K562 (cell line): ENCODE results near the gene PRKAR2B. TPM values are rescaled to one million over a fixed set of nuclear protein-coding genes. Genes with fewer than 3 reads are reported as not detected.

Experiments used
- ASH1L ChIP-seq: fragments of 450-650 bp; IDR thresholded peaks from 2 replicates; pipeline ENCODE4 v1.6.1; 2018; ENCODE audit warnings: borderline replicate concordance, mild to moderate bottlenecking, low read depth; ENCODE audit not compliant: partially characterized antibody
- CHD1 ChIP-seq: fragments of 200-600 bp; sonication (generic); IDR thresholded peaks from one replicate; pipeline ENCODE4 v1.6.1; 2012; ENCODE audit warnings: mild to moderate bottlenecking, moderate library complexity, low read length, inconsistent platforms
- CHD2 ChIP-seq: IDR thresholded peaks from 2 replicates; pipeline ENCODE4 v1.6.1; 2011; ENCODE audit warnings: low read depth, low read length
- EP400 ChIP-seq: fragments of 450-650 bp; IDR thresholded peaks from 2 replicates; pipeline ENCODE4 v1.6.1; 2017; ENCODE audit warnings: antibody characterized with exemption, mild to moderate bottlenecking, moderate library complexity
- HDAC1 ChIP-seq, 2 experiments: fragments of 450-650 bp; IDR thresholded peaks; 2 replicates each; pipeline ENCODE4 v1.6.1; 2016 to 2017; ENCODE audit warnings: inconsistent platforms in 1 of 2, mild to moderate bottlenecking in 1 of 2, moderate library complexity in 1 of 2
- HNRNPL ChIP-seq: fragments of 200-400 bp; formaldehyde crosslinking; IDR thresholded peaks from 2 replicates; pipeline ENCODE4 v1.6.1; 2017; ENCODE audit warnings: low read depth, mild to moderate bottlenecking, low read length
- JUNB ChIP-seq: fragments of 450-650 bp; formaldehyde crosslinking; conservative IDR thresholded peaks from 2 replicates; pipeline ENCODE4 v1.4.0; 2020; ENCODE audit warnings: mild to moderate bottlenecking
- MEF2D ChIP-seq: conservative IDR thresholded peaks from 2 replicates; pipeline ENCODE4 v1.6.1; 2016; ENCODE audit warnings: low read depth, missing genetic modification characterization, missing compliant biosample characterization
- NCOR1 ChIP-seq: fragments of 450-650 bp; IDR thresholded peaks from 2 replicates; pipeline ENCODE4 v1.6.1; 2016; ENCODE audit warnings: mild to moderate bottlenecking, moderate library complexity
- OTX1 ChIP-seq: fragments of 450-650 bp; formaldehyde crosslinking; IDR thresholded peaks from 2 replicates; pipeline ENCODE4 v1.4.0; 2022; ENCODE audit warnings: mild to moderate bottlenecking
- PML ChIP-seq: IDR thresholded peaks from 2 replicates; pipeline ENCODE4 v1.6.1; 2012; ENCODE audit warnings: low read length, inconsistent platforms
- PRMT5 ChIP-seq: sonication (generic); formaldehyde crosslinking; IDR thresholded peaks from 2 replicates; pipeline ENCODE4 v1.5.0; 2020; ENCODE audit warnings: missing genetic modification reagents
- RBM39 ChIP-seq: fragments of 200-400 bp; formaldehyde crosslinking; optimal IDR thresholded peaks from 2 replicates; pipeline ENCODE3; 2018; ENCODE audit warnings: low read depth, low read length
- XRCC5 ChIP-seq: fragments of 200-400 bp; formaldehyde crosslinking; IDR thresholded peaks from 2 replicates; pipeline ENCODE4 v1.6.1; 2017; ENCODE audit warnings: low read depth, mild to moderate bottlenecking, low read length
- ZNF143 ChIP-seq: sonication (generic); formaldehyde crosslinking; IDR thresholded peaks from 2 replicates; pipeline ENCODE4 v1.9.0; 2022; ENCODE audit warnings: mild to moderate bottlenecking, missing genetic modification reagents
- ZNF707 ChIP-seq: fragments of 250-450 bp; sonication (Bioruptor Pico); conservative IDR thresholded peaks from 2 replicates; pipeline ENCODE4 v1.8.0; 2022; ENCODE audit warnings: inconsistent platforms, mild to moderate bottlenecking, moderate library complexity
- polyA plus RNA-seq, 8 experiments: library from polyadenylated mRNA; depleted of rRNA in 4 of 8; stranded (reverse) in 5 of 8; unstranded in 3 of 8; fragments of >200 nt; fragmentation: Nextera tagmentation in 2 of 8; fragmentation: Illumina TruSeq in 1 of 8; extraction: Ambion mirVana in 2 of 8; extraction: Trizol in 1 of 8; gene quantifications; 2 replicates each; pipeline versions ENCODE4 v1.2.1 to v1.2.3, GENCODE V29; 2011 to 2014; ENCODE audit warnings: inconsistent platforms in 1 of 8, missing spikeins in 1 of 8
- total RNA-seq, 7 experiments: library from RNA; depleted of rRNA in 6 of 7; stranded (reverse); fragments of >200 nt in 6 of 7; fragmentation: Illumina TruSeq in 2 of 7; extraction: Trizol in 2 of 7; gene quantifications; 2 replicates each; pipeline versions ENCODE4 v1.2.1 to v1.2.3, GENCODE V29; 2011 to 2021; ENCODE audit warnings: low replicate concordance in 1 of 7
- TF ChIP-seq, protein P1 (sequence below): fragments of 200-800 bp; sonication (Bioruptor generic); IDR thresholded peaks from 2 replicates; pipeline ENCODE4 v1.6.1; 2016; ENCODE audit warnings: missing genetic modification characterization, missing compliant biosample characterization
- TF ChIP-seq, protein P2 (sequence below), 3 experiments: fragments of 200-800 bp in 1 of 3; fragments of 250-450 bp in 1 of 3; fragments of 450-650 bp in 1 of 3; sonication (Bioruptor Pico) in 1 of 3; sonication (Bioruptor generic) in 1 of 3; formaldehyde crosslinking in 1 of 3; IDR thresholded peaks; 2 replicates each; pipeline versions ENCODE4 v1.6.1 to v1.8.0; 2016 to 2022; ENCODE audit warnings: mild to moderate bottlenecking in 2 of 3, missing genetic modification characterization in 2 of 3, missing compliant biosample characterization in 1 of 3, moderate library complexity in 1 of 3
- TF ChIP-seq, protein P3 (sequence below): sonication (generic); formaldehyde crosslinking; IDR thresholded peaks from 2 replicates; pipeline ENCODE4 v1.8.1; 2023; ENCODE audit warnings: mild to moderate bottlenecking, missing genetic modification reagents

PRKAR2B gene
- total and polyA plus RNA-seq, 9 of the 15 experiments (the other 6 are each of a cell fraction or from before 2014, with no cell fraction given) = 59.0 to 173 (median 129) TPM

DNA sequence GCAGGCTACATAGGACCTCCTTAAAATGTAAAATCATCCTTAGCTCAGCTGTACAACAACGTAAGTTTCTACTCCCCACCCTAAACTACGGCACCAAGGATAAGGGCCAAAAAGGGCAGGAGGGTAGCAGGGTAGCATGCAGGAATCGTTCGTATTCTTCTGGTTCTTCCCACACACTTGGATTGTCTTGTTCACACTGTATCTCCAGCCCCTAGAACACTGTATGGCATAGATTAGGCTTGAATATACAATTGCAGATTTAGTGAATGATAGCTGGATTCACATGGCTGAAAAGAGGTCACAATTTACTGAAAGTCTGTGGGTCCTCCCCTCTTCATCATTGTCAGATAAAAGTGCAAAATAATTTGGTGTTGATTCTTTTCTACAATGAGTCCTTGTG lies 28.2 kb upstream of the PRKAR2B start (continued):
- TF ChIP-seq XRCC5 (no peak), RBM39 (no peak), PML (no peak), CHD2 (no peak), ZNF707 (CRISPR knock-in tag) (no peak), PRMT5 (no peak), OTX1 (no peak), MEF2D (tag) (no peak), ZNF143 (CRISPR knock-in tag) (no peak), EP400 (peak; percentile 30; the same call in 1 of the 2 replicates), NCOR1 (peak; percentile 62; the same call in 1 of the 2 replicates), ASH1L (no peak), JUNB (CRISPR knock-in tag) (no peak), HDAC1 (IDR thresholded peaks at IDR 0.05) (peak in 1 of 2 experiments; percentile 48; a peak in 2 of 4 replicates), HNRNPL (no peak), CHD1 (no peak)
- TF ChIP-seq, protein P1, sequence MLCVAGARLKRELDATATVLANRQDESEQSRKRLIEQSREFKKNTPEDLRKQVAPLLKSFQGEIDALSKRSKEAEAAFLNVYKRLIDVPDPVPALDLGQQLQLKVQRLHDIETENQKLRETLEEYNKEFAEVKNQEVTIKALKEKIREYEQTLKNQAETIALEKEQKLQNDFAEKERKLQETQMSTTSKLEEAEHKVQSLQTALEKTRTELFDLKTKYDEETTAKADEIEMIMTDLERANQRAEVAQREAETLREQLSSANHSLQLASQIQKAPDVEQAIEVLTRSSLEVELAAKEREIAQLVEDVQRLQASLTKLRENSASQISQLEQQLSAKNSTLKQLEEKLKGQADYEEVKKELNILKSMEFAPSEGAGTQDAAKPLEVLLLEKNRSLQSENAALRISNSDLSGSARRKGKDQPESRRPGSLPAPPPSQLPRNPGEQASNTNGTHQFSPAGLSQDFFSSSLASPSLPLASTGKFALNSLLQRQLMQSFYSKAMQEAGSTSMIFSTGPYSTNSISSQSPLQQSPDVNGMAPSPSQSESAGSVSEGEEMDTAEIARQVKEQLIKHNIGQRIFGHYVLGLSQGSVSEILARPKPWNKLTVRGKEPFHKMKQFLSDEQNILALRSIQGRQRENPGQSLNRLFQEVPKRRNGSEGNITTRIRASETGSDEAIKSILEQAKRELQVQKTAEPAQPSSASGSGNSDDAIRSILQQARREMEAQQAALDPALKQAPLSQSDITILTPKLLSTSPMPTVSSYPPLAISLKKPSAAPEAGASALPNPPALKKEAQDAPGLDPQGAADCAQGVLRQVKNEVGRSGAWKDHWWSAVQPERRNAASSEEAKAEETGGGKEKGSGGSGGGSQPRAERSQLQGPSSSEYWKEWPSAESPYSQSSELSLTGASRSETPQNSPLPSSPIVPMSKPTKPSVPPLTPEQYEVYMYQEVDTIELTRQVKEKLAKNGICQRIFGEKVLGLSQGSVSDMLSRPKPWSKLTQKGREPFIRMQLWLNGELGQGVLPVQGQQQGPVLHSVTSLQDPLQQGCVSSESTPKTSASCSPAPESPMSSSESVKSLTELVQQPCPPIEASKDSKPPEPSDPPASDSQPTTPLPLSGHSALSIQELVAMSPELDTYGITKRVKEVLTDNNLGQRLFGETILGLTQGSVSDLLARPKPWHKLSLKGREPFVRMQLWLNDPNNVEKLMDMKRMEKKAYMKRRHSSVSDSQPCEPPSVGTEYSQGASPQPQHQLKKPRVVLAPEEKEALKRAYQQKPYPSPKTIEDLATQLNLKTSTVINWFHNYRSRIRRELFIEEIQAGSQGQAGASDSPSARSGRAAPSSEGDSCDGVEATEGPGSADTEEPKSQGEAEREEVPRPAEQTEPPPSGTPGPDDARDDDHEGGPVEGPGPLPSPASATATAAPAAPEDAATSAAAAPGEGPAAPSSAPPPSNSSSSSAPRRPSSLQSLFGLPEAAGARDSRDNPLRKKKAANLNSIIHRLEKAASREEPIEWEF (CRISPR knock-in tag) = no peak
- TF ChIP-seq, protein P2, sequence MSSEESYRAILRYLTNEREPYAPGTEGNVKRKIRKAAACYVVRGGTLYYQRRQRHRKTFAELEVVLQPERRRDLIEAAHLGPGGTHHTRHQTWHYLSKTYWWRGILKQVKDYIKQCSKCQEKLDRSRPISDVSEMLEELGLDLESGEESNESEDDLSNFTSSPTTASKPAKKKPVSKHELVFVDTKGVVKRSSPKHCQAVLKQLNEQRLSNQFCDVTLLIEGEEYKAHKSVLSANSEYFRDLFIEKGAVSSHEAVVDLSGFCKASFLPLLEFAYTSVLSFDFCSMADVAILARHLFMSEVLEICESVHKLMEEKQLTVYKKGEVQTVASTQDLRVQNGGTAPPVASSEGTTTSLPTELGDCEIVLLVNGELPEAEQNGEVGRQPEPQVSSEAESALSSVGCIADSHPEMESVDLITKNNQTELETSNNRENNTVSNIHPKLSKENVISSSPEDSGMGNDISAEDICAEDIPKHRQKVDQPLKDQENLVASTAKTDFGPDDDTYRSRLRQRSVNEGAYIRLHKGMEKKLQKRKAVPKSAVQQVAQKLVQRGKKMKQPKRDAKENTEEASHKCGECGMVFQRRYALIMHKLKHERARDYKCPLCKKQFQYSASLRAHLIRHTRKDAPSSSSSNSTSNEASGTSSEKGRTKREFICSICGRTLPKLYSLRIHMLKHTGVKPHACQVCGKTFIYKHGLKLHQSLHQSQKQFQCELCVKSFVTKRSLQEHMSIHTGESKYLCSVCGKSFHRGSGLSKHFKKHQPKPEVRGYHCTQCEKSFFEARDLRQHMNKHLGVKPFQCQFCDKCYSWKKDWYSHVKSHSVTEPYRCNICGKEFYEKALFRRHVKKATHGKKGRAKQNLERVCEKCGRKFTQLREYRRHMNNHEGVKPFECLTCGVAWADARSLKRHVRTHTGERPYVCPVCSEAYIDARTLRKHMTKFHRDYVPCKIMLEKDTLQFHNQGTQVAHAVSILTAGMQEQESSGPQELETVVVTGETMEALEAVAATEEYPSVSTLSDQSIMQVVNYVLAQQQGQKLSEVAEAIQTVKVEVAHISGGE (CRISPR knock-in tag; IDR thresholded peaks at IDR 0.05) = no peak
- TF ChIP-seq, protein P3, sequence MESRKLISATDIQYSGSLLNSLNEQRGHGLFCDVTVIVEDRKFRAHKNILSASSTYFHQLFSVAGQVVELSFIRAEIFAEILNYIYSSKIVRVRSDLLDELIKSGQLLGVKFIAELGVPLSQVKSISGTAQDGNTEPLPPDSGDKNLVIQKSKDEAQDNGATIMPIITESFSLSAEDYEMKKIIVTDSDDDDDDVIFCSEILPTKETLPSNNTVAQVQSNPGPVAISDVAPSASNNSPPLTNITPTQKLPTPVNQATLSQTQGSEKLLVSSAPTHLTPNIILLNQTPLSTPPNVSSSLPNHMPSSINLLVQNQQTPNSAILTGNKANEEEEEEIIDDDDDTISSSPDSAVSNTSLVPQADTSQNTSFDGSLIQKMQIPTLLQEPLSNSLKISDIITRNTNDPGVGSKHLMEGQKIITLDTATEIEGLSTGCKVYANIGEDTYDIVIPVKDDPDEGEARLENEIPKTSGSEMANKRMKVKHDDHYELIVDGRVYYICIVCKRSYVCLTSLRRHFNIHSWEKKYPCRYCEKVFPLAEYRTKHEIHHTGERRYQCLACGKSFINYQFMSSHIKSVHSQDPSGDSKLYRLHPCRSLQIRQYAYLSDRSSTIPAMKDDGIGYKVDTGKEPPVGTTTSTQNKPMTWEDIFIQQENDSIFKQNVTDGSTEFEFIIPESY (CRISPR knock-in tag) = no peak
